IMR-90 (cell line): Measurements from ENCODE around the gene CFAP73. TPM values are rescaled to one million over a fixed set of nuclear protein-coding genes. Genes with fewer than 3 reads are reported as not detected.
A peak's percentile ranks its signal among the peaks of the same experiment; 100 is the strongest.

Experiments used
- ATAC-seq: fragments of 200-7000 bp; cut with Tn5 transposase; 2 replicates; pipeline ENCODE4 v1.9.1; 2020; ENCODE audit warnings: low read depth, mild to moderate bottlenecking, moderate library complexity
- BruUV-seq: library from RNA; stranded (reverse); fragments of 400-500 nt; replicated peaks from 2 replicates; lab custom pipeline; 2021; lab: Mats Ljungman, UMichigan
- CTCF ChIA-PET: fragments of 300-600 bp; formaldehyde crosslinking; extraction: SDS; loops from one replicate; lab custom pipeline; 2021; ENCODE audit warnings: antibody characterized with exemption; lab: Yijun Ruan, JAX
- POLR2A ChIA-PET: fragments of 300-600 bp; sonication (Branson Sonifier 250); formaldehyde crosslinking; loops from one replicate; lab custom pipeline; 2022; ENCODE audit warnings: antibody characterized with exemption; ENCODE audit not compliant: unreplicated experiment; lab: Charles Lee
- DNase-seq: peaks from one replicate; pipeline ENCODE4 v3.0.0; 2013
- H2AFZ ChIP-seq: replicated peaks from 2 replicates; pipeline ENCODE3; 2013; ENCODE audit warnings: low read length, mild to moderate bottlenecking; ENCODE audit not compliant: poor library complexity
- H2AK5ac ChIP-seq: 2 replicates; pipeline ENCODE4 v1.6.1; 2013; ENCODE audit warnings: low read depth, low read length, inconsistent platforms
- H2AK9ac ChIP-seq: replicated peaks from 2 replicates; pipeline ENCODE3; 2013; ENCODE audit warnings: mild to moderate bottlenecking, low read depth, low read length, moderate library complexity; ENCODE audit not compliant: poor library complexity
- H2BK120ac ChIP-seq: 2 replicates; pipeline ENCODE4 v1.6.1; 2013; ENCODE audit warnings: low read depth, low read length, inconsistent platforms
- H2BK15ac ChIP-seq: 3 replicates; pipeline ENCODE4 v1.6.1; 2013; ENCODE audit warnings: low read depth, low read length, inconsistent platforms
- H2BK20ac ChIP-seq: 2 replicates; pipeline ENCODE4 v1.6.1; 2013; ENCODE audit warnings: low read depth, mild to moderate bottlenecking, inconsistent platforms, low read length, moderate library complexity
- H2BK5ac ChIP-seq: 2 replicates; pipeline ENCODE4 v1.6.1; 2013; ENCODE audit warnings: mild to moderate bottlenecking, low read depth, low read length, inconsistent platforms; ENCODE audit not compliant: poor library complexity, severe bottlenecking
- H3K14ac ChIP-seq: replicated peaks from 2 replicates; pipeline ENCODE4 v1.6.1; 2013; ENCODE audit warnings: low read depth, low read length, inconsistent platforms
- H3K18ac ChIP-seq: 2 replicates; pipeline ENCODE4 v1.6.1; 2013; ENCODE audit warnings: low read depth, low read length, control low read depth
- H3K23ac ChIP-seq: 2 replicates; pipeline ENCODE4 v1.6.1; 2013; ENCODE audit warnings: low read depth, low read length, inconsistent platforms
- H3K27ac ChIP-seq: 2 replicates; pipeline ENCODE4 v1.5.1; 2013; ENCODE audit warnings: mild to moderate bottlenecking, control low read depth, low read length; ENCODE audit not compliant: insufficient read depth
- H3K27me3 ChIP-seq: 2 replicates; pipeline ENCODE4 v1.6.1; 2013; ENCODE audit warnings: low read length; ENCODE audit not compliant: control insufficient read depth, insufficient read depth
- H3K36me3 ChIP-seq: 2 replicates; pipeline ENCODE4 v1.6.1; 2013; ENCODE audit warnings: low read length, mixed read lengths; ENCODE audit not compliant: control insufficient read depth, insufficient read depth
- H3K4ac ChIP-seq: 2 replicates; pipeline ENCODE4 v1.6.1; 2013; ENCODE audit warnings: low read depth, low read length, inconsistent platforms
- H3K4me1 ChIP-seq: 2 replicates; pipeline ENCODE4 v1.6.1; 2013; ENCODE audit warnings: low read length, mixed read lengths; ENCODE audit not compliant: control insufficient read depth, insufficient read depth
- H3K4me2 ChIP-seq: 2 replicates; pipeline ENCODE4 v1.6.1; 2013; ENCODE audit warnings: low read depth, mild to moderate bottlenecking, control low read depth, low read length, moderate library complexity
- H3K4me3 ChIP-seq: 2 replicates; pipeline ENCODE4 v1.5.1; 2013; ENCODE audit warnings: low read depth, mild to moderate bottlenecking, control low read depth, low read length, moderate library complexity; ENCODE audit not compliant: insufficient read depth
- H3K56ac ChIP-seq: 2 replicates; pipeline ENCODE4 v1.6.1; 2013; ENCODE audit warnings: low read length, inconsistent platforms; ENCODE audit not compliant: insufficient read depth; ENCODE audit errors: extremely low read depth
- H3K79me1 ChIP-seq, 2 experiments: 2 replicates each; pipeline ENCODE4 v1.6.1; 2013; ENCODE audit warnings: low read length in 2 of 2, inconsistent platforms in 1 of 2, low read depth in 1 of 2
- H3K9ac ChIP-seq: 2 replicates; pipeline ENCODE4 v1.6.1; 2013; ENCODE audit warnings: low read depth, low read length, control low read depth
- H3K9me1 ChIP-seq: 2 replicates; pipeline ENCODE4 v1.6.1; 2013; ENCODE audit warnings: low read length, inconsistent platforms; ENCODE audit not compliant: insufficient read depth
- H3K9me3 ChIP-seq: 2 replicates; pipeline ENCODE4 v1.6.1; 2013; ENCODE audit warnings: low read length; ENCODE audit not compliant: control insufficient read depth, insufficient read depth
- H4K20me1 ChIP-seq: 2 replicates; pipeline ENCODE4 v1.6.1; 2013; ENCODE audit warnings: low read length, inconsistent platforms; ENCODE audit not compliant: insufficient read depth
- H4K5ac ChIP-seq: 2 replicates; pipeline ENCODE4 v1.6.1; 2013; ENCODE audit warnings: mild to moderate bottlenecking, low read depth, low read length, control low read depth
- H4K8ac ChIP-seq, 2 experiments: 2 replicates each; pipeline ENCODE4 v1.6.1; 2013; ENCODE audit warnings: low read depth in 2 of 2, low read length in 2 of 2, control low read depth in 1 of 2, inconsistent platforms in 1 of 2
- H4K91ac ChIP-seq: 2 replicates; pipeline ENCODE4 v1.6.1; 2013; ENCODE audit warnings: low read depth, low read length, inconsistent platforms; ENCODE audit not compliant: insufficient read depth
- MAFK ChIP-seq: IDR thresholded peaks from 2 replicates; pipeline ENCODE4 v1.6.1; 2012; ENCODE audit warnings: low read depth, low read length, improper control_type of control experiment
- NFE2L2 ChIP-seq: fragments of 150-350 bp; IDR thresholded peaks from 2 replicates; pipeline ENCODE4 v1.6.1; 2016; ENCODE audit warnings: low read depth, mild to moderate bottlenecking, low read length
- WGBS, 2 experiments: methylation state at CpG; one replicate each; pipeline versions ENCODE4 v1.1.5 to v1.1.7; 2013; ENCODE audit warnings: missing lambda C conversion rate in 2 of 2; ENCODE audit not compliant: insufficient read length in 1 of 2; ENCODE audit errors: extremely low coverage in 2 of 2; 5-methylcytosine and 5-hydroxymethylcytosine counted together
- dilution Hi-C: fragments of 300-500 bp; cut with HindIII; formaldehyde crosslinking; loops from one replicate; pipeline ENCODE4 v1.14.3; 2018; ENCODE audit warnings: low sequenced_read_pairs; ENCODE audit not compliant: unreplicated experiment
- in situ Hi-C: fragments of 300-500 bp; cut with MboI; formaldehyde crosslinking; loops from 3 replicates; pipeline ENCODE4 v1.14.3; 2019; ENCODE audit warnings: low sequenced_read_pairs, inconsistent platforms, mixed read lengths
- intact Hi-C: fragments of 100-400 bp; cut with micrococcal nuclease; formaldehyde crosslinking; loops from 2 replicates; pipeline ENCODE4 v1.10.0; 2022
- polyA plus RNA-seq, 3 experiments: library from polyadenylated mRNA; depleted of rRNA; stranded (reverse); fragments of >200 nt; gene quantifications; 2 replicates each; pipeline ENCODE4 v1.2.3, GENCODE V29; 2012; ENCODE audit warnings: low replicate concordance in 1 of 3
- total RNA-seq: library from RNA; depleted of rRNA; stranded (reverse); fragments of >200 nt; gene quantifications from 2 replicates; pipeline ENCODE4 v1.2.3, GENCODE V29; 2012
- TF ChIP-seq, protein P1 (sequence below): fragments of 150-350 bp; IDR thresholded peaks from 2 replicates; pipeline ENCODE4 v1.6.1; 2016; ENCODE audit warnings: low read depth, mild to moderate bottlenecking, low read length, moderate library complexity, borderline replicate concordance
- TF ChIP-seq, protein P2 (sequence below): conservative IDR thresholded peaks from 2 replicates; pipeline ENCODE4 v1.5.1; 2012; ENCODE audit warnings: mild to moderate bottlenecking, low read depth, low read length, improper control_type of control experiment

CFAP73 gene
- total and polyA plus RNA-seq, 2 of the 4 experiments (the other 2 are of a cell fraction): not detected

DNA sequence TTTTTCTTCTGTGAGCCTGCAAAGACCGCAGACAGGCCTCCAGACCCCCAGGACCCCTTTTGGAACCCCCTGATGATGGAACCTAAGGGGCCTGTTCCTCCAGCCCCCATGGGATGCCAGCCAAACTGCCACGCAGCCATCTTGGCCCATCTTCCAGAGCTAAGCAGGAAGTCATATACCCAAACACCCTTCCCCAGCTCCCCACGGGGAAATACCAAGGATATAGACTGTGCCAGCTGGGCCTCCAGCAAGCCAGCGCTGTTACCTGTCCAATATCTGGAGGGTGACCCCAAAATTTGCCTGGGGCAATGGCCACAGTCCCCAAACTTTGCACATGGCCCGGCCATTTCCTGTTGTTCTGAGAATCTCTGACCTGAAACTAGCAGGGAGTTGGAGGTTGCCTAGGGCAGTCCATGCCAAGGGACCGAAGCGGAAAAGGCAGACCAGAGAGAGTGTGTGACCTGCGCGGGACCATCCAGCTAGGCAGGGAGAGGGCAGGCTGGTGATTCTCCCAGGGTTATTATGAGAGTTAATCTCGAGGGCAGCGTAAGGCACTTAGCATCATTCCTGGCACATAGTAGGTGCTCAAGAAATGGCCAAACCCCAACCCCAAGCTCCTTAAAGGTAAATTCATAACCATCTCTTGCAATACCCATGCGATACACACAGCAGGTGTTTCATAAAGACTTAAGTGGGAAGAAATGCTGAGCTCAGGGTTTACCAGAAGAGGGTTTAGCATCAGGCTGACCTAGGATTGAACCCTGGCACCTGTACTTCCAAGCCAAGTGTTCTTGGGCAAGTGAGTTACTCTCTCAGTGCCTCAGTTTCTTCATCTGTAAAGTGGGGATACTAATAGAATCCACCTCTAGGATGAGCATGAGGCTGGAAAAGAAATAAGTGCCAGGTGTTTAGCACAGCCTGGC lies 11.4 kb upstream of the CFAP73 start:
- in situ Hi-C loops: no loop called here
- intact Hi-C loops: no loop called here
- Histone ChIP-seq H2AFZ (no peak overlapping the region), H2BK15ac (no peak overlapping the region), H2BK120ac (no peak overlapping the region), H3K56ac (no peak overlapping the region), H3K18ac (no peak overlapping the region), H3K27me3 (peaks cover 5% of the 10 kb centered on the region; the same call in 1 of the 2 replicates), H2AK5ac (no peak overlapping the region), H3K9ac (no peak overlapping the region), H4K20me1 (no peaks in the 10 kb centered on the region), H4K91ac (no peak overlapping the region), H3K4me3 (no peak overlapping the region), H3K9me3 (no peaks in the 10 kb centered on the region), H3K4me2 (no peak overlapping the region), H2AK9ac (peak overlapping the region; percentile 42), H3K23ac (no peak overlapping the region), H3K14ac (no peak overlapping the region), H3K4ac (no peak overlapping the region), H4K8ac (no peak overlapping the region), H2BK5ac (no peak overlapping the region), H3K4me1 (no peaks in the 10 kb centered on the region), H3K9me1 (no peaks in the 10 kb centered on the region), H3K27ac (no peak overlapping the region), H2BK20ac (no peak overlapping the region), H3K36me3 (no peaks in the 10 kb centered on the region), H4K5ac (no peak overlapping the region), H3K79me1 (no peaks in the 10 kb centered on the region)
- dilution Hi-C loops: no loop called here
- POLR2A ChIA-PET: no interaction called here
- DNase-seq (no peak), ATAC-seq (no peak)
- TF ChIP-seq, protein P1, sequence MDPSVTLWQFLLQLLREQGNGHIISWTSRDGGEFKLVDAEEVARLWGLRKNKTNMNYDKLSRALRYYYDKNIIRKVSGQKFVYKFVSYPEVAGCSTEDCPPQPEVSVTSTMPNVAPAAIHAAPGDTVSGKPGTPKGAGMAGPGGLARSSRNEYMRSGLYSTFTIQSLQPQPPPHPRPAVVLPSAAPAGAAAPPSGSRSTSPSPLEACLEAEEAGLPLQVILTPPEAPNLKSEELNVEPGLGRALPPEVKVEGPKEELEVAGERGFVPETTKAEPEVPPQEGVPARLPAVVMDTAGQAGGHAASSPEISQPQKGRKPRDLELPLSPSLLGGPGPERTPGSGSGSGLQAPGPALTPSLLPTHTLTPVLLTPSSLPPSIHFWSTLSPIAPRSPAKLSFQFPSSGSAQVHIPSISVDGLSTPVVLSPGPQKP: no peak
- TF ChIP-seq MAFK (0 out of 2 replicates have a peak, but pooled peaks have one; percentile 10), NFE2L2 (no peak)
- TF ChIP-seq, protein P2, sequence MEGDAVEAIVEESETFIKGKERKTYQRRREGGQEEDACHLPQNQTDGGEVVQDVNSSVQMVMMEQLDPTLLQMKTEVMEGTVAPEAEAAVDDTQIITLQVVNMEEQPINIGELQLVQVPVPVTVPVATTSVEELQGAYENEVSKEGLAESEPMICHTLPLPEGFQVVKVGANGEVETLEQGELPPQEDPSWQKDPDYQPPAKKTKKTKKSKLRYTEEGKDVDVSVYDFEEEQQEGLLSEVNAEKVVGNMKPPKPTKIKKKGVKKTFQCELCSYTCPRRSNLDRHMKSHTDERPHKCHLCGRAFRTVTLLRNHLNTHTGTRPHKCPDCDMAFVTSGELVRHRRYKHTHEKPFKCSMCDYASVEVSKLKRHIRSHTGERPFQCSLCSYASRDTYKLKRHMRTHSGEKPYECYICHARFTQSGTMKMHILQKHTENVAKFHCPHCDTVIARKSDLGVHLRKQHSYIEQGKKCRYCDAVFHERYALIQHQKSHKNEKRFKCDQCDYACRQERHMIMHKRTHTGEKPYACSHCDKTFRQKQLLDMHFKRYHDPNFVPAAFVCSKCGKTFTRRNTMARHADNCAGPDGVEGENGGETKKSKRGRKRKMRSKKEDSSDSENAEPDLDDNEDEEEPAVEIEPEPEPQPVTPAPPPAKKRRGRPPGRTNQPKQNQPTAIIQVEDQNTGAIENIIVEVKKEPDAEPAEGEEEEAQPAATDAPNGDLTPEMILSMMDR: no peak
- CTCF ChIA-PET: interaction anchor here (1.0 to 1.2 kb wide), 2 partner anchors 16 to 145 kb away, joined by 3 read pairs; no protein-coding TSS in a partner anchor
- 67% methylated on average over 1 of the region's 12 CpGs; no CpG with 5 or more reads in 1 of the 2 experiments for WGBS, 2 experiments
- no TSS peak for BruUV-seq
